ENCODE results near the gene ATP1A4. TPM values are rescaled to one million over a fixed set of nuclear protein-coding genes. Genes with fewer than 3 reads are reported as not detected.

The ATP1A4 gene
- total RNA-seq, 6 experiments from 2014 or later, result not detected

DNA sequence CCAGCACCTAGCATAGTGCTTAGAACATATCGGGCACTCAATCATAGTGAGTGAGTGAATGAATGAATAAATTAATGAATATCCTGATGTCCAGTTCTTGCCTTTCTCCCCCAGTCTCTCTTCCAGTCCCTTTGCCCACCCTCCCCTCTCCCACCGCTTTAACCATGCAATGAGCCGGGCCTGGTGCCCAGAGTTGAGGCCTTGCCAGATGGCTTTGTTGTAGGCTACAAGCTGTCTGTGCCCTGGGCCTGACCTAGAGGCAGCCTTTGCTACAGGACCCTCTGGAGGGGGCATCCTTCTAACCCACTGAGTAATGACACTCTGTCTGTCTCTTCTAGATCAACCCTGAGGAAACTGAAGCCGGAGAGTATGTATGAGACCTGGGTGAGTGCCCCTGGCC, 45.8 kb downstream of the ATP1A4 start:
- no peak for DNase-seq
- Mint-ChIP-seq H3K4me1 (ENCODE audit: low read depth) (no peaks in the 10 kb centered on the region), H3K9me3 (no peaks in the 10 kb centered on the region), H3K4me3 (no peak overlapping the region), H3K36me3 (ENCODE audit: low read depth) (no peaks in the 10 kb centered on the region), H3K27me3 (ENCODE audit: insufficient read depth) (peaks cover 6% of the 10 kb centered on the region), H3K27ac (no peak overlapping the region)
- TF ChIP-seq, protein P1, sequence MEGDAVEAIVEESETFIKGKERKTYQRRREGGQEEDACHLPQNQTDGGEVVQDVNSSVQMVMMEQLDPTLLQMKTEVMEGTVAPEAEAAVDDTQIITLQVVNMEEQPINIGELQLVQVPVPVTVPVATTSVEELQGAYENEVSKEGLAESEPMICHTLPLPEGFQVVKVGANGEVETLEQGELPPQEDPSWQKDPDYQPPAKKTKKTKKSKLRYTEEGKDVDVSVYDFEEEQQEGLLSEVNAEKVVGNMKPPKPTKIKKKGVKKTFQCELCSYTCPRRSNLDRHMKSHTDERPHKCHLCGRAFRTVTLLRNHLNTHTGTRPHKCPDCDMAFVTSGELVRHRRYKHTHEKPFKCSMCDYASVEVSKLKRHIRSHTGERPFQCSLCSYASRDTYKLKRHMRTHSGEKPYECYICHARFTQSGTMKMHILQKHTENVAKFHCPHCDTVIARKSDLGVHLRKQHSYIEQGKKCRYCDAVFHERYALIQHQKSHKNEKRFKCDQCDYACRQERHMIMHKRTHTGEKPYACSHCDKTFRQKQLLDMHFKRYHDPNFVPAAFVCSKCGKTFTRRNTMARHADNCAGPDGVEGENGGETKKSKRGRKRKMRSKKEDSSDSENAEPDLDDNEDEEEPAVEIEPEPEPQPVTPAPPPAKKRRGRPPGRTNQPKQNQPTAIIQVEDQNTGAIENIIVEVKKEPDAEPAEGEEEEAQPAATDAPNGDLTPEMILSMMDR (IDR thresholded peaks at IDR 0.05), result no peak

DNA sequence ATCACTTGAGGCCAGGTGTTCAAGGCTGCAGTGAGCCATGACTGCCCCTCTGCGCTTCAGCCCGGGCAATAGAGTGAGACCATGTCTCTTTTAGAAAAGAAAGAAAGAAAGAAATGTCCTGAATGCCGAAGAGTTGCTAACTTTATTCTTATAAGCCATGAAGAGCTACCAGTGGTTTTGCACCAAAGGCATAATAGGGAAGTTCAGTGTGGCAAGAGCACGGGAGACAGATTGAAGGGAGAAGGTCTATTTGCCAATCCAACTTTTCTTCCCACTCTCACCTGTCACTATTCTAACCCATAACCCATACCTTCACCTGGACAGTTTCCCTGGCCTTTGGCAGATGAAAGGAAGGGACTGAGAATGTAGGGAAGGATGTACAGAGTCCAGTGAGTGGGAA, 49.4 kb downstream of the ATP1A4 start:
- DNase-seq, result no peak
- H3K36me3 Mint-ChIP-seq (ENCODE audit: low read depth), result no peaks in the 10 kb centered on the region
- no peak overlapping the region for H3K27ac Mint-ChIP-seq
- H3K4me1 Mint-ChIP-seq (ENCODE audit: low read depth), result peaks cover 11% of the 10 kb centered on the region
- TF ChIP-seq, protein P1 (IDR thresholded peaks at IDR 0.05), result no peak
- H3K27me3 Mint-ChIP-seq (ENCODE audit: insufficient read depth), result peaks cover 9% of the 10 kb centered on the region
- H3K4me3 Mint-ChIP-seq, result no peak overlapping the region
- H3K9me3 Mint-ChIP-seq, result no peaks in the 10 kb centered on the region

DNA sequence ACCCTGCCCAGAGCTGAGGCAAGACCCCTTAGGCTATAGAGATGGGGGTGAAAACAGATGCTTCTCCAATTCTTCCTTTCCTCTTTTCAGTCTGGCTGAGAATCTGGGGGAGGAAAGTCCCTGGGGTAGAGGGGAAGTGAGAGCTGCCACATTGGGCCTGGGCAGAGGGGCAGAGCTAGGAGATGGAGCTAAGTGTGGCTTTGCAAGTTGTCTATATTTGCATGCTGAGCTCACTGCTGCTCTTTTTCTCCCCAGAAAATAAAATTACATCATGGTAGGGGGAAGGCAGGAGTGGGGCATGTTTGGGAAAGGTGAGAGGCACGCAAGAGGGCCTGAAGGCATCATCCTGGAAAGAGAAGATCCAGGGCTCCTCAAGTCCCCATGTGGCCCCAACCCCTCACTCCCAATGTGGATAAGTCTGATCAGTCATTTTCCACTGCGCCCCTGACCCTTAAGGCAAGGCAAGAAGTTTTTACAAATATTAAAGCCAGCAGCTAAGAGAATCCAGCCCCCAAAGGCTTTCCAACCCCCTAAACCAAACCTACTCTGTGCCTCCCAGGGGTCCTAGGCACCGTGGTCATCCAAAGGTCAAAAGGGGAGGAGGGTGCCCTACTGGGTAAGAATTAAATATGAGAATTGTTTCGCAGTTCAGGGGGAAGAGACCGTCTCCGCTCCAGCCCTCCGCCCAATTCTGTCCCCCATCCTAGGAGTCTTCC, 53.3 kb downstream of the ATP1A4 start:
- peaks cover 46% of the 10 kb centered on the region for H3K4me1 Mint-ChIP-seq (ENCODE audit: low read depth)
- no peaks in the 10 kb centered on the region for H3K9me3 Mint-ChIP-seq
- peak overlapping the region; percentile 85 for H3K4me3 Mint-ChIP-seq
- H3K27me3 Mint-ChIP-seq (ENCODE audit: insufficient read depth), result peaks cover 5% of the 10 kb centered on the region
- H3K27ac Mint-ChIP-seq, result peak overlapping the region; percentile 90
- TF ChIP-seq, protein P1 (IDR thresholded peaks at IDR 0.05), result no peak
- DNase-seq, result no peak
- H3K36me3 Mint-ChIP-seq (ENCODE audit: low read depth), result peaks cover 27% of the 10 kb centered on the region

DNA sequence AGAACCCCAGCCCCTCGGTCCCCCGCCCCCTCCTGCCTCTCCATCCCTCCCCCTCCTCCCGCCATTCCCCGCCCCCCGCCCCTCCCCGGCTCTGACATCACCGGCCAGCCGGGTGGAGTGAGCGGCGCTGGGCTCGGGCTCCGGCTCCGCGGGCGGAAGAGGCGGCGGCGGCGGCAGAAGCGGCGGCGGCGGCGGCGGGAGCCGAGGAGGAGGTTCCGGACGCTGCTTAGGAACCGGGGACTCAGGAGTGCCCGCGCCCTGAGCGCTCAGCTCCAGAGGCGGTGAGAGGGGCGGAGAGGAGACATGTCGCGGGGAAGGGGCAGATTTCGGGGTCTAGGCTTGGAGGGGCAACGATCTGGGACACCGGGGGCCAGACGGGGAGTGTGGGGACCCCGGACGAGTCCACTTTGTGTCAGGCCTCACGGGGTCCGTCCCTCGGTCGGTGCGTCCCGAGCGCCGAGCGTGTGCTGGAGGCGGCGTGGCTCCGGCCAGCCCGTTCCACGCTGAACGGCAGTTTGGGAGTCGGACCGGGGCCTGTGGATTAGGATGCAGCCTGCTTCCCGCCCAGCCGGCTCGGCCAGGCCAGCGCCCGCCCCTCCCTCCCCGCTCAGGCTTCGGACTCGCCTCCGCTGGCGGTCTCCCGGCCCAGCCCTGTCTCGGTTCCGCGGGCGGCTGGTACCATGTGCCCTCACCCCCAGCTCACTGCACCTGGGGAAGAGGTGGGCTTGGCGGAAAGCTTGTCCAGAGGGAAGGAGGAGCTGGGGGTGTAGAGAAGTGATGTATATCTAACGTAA, 54.0 kb downstream of the ATP1A4 start, which contains the start of gene PEA15:
Gene PEA15 (plus strand): TSS at position 143 of the 794 bp plus-strand sequence. CDS start 6,161 bp downstream, outside the sequence.
- peak within 1 kb of the TSS; percentile 85 for H3K4me3 Mint-ChIP-seq
- peaks cover 54% of the 10 kb centered on the region for H3K4me1 Mint-ChIP-seq (ENCODE audit: low read depth)

DNA sequence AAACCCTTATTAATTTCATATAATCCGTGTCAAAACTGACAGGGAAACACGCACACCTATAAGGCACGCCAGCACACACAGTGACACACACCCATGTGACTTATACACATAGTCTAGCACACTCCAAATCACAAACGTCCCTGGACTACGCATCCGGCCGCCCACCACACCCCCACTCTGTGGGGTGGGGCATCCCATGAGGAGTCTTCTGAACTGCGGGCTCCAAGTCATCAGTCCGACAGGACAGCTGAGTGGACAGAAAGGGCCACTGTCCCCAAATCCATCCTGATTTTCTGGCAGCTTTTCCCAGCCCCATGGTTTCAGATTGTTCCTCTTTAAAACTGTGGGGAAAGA, 54.6 kb downstream of the ATP1A4 start:
- H3K9me3 Mint-ChIP-seq, result no peaks in the 10 kb centered on the region
- peaks cover 33% of the 10 kb centered on the region for H3K36me3 Mint-ChIP-seq (ENCODE audit: low read depth)
- peak overlapping the region; percentile 90 for H3K27ac Mint-ChIP-seq
- DNase-seq, result peak; percentile 70
- peaks cover 6% of the 10 kb centered on the region for H3K27me3 Mint-ChIP-seq (ENCODE audit: insufficient read depth)
- H3K4me1 Mint-ChIP-seq (ENCODE audit: low read depth), result peaks cover 59% of the 10 kb centered on the region
- peak overlapping the region; percentile 85 for H3K4me3 Mint-ChIP-seq
- TF ChIP-seq, protein P1 (IDR thresholded peaks at IDR 0.05), result no peak

More for the DNA sequence above, 54.0 kb downstream of the ATP1A4 start, which contains the start of gene PEA15:
- peaks cover 5% of the 10 kb centered on the region for H3K27me3 Mint-ChIP-seq (ENCODE audit: insufficient read depth)
- peaks cover 33% of the 10 kb centered on the region for H3K36me3 Mint-ChIP-seq (ENCODE audit: low read depth)
- TF ChIP-seq, protein P1 (IDR thresholded peaks at IDR 0.05), result no peak
- peak; percentile 33 for DNase-seq
- peak within 1 kb of the TSS; percentile 90 for H3K27ac Mint-ChIP-seq
- H3K9me3 Mint-ChIP-seq, result no peaks in the 10 kb centered on the region
